HG02981 (cell line): ENCODE measurements around the gene FBLN7.

Experiments
- ATAC-seq: cut with Tn5 transposase; IDR thresholded peaks from one replicate; pipeline ENCODE4 v1.9.1; 2021; ENCODE audit warnings: mild to moderate bottlenecking, moderate library complexity; ENCODE audit not compliant: unreplicated experiment

The FBLN7 gene

GRCh38 chr2:112229348-112229747, 91.2 kb downstream of the FBLN7 start:
- ATAC-seq, result no peak

DNA sequence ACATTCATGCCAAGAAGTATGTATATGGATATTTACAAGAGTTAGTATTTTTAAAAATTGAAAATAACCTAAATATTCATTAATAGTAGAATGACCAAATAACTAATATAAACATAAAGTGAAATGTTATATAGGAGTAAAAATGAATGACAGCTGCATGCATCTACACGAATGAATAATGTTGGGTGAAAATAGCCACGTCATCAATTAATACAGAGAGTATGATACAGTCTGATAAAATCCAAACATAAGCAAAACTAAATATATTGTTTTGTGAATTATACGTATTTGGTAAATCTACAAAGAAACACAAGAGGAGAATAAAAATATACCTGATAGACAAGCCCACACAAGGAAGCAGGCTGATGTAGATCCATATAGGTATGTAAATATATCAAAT, 92.2 kb downstream of the FBLN7 start:
- ATAC-seq, result no peak
